GM23338 (cell line): ENCODE measurements around the gene CACNA1B. TPM values are rescaled to one million over a fixed set of nuclear protein-coding genes. Genes with fewer than 3 reads are reported as not detected.

Experiments used
- ATAC-seq: fragments of 200-7000 bp; cut with Tn5 transposase; 3 replicates; pipeline ENCODE4 v1.9.1; 2020
- DNase-seq: peaks from one replicate; pipeline ENCODE4 v3.0.0-alpha.2; 2015; ENCODE audit warnings: low spot score
- H2AFZ ChIP-seq: fragments of 200-600 bp; sonication (generic); 2 replicates; pipeline ENCODE4 v1.8.0; 2016; ENCODE audit warnings: antibody characterized with exemption, mild to moderate bottlenecking, moderate library complexity
- H3F3A ChIP-seq: fragments of 200-600 bp; sonication (generic); replicated peaks from 2 replicates; pipeline ENCODE4 v1.8.0; 2017; ENCODE audit warnings: antibody characterized with exemption, mixed run types, low read depth
- H3K27ac ChIP-seq: fragments of 200-600 bp; sonication (generic); 2 replicates; pipeline ENCODE4 v1.6.1; 2016; ENCODE audit warnings: low read depth
- H3K27me3 ChIP-seq: fragments of 200-600 bp; sonication (generic); 2 replicates; pipeline ENCODE4 v1.8.0; 2016; ENCODE audit warnings: mild to moderate bottlenecking, mixed run types, moderate library complexity; ENCODE audit not compliant: insufficient read depth
- H3K36me3 ChIP-seq: fragments of 200-600 bp; sonication (generic); 2 replicates; pipeline ENCODE4 v1.8.0; 2016; ENCODE audit warnings: mild to moderate bottlenecking; ENCODE audit not compliant: insufficient read depth
- H3K4me1 ChIP-seq: fragments of 200-600 bp; sonication (generic); 2 replicates; pipeline ENCODE4 v1.8.0; 2016; ENCODE audit warnings: mild to moderate bottlenecking, moderate library complexity; ENCODE audit not compliant: insufficient read depth
- H3K4me2 ChIP-seq: fragments of 200-600 bp; sonication (generic); 2 replicates; pipeline ENCODE4 v1.7.1; 2017; ENCODE audit warnings: mixed run types
- H3K4me3 ChIP-seq: fragments of 200-600 bp; sonication (generic); 2 replicates; pipeline ENCODE4 v1.6.1; 2016; ENCODE audit warnings: mixed run types
- H3K79me2 ChIP-seq: fragments of 200-600 bp; sonication (generic); replicated peaks from 2 replicates; pipeline ENCODE4 v1.8.0; 2017; ENCODE audit warnings: mild to moderate bottlenecking; ENCODE audit not compliant: insufficient read depth
- H3K9me2 ChIP-seq: fragments of 200-600 bp; sonication (generic); 2 replicates; pipeline ENCODE4 v1.8.0; 2017; ENCODE audit not compliant: insufficient read depth
- H4K20me1 ChIP-seq: fragments of 200-600 bp; sonication (generic); replicated peaks from 2 replicates; pipeline ENCODE4 v1.8.0; 2017; ENCODE audit warnings: mild to moderate bottlenecking; ENCODE audit not compliant: insufficient read depth
- H3K27ac Mint-ChIP-seq: 2 replicates; pipeline ENCODE4 v1.8.0; 2020; ENCODE audit warnings: inconsistent platforms, mild to moderate bottlenecking, moderate library complexity, mixed read lengths
- H3K27me3 Mint-ChIP-seq: 3 replicates; pipeline ENCODE4 v1.8.0; 2022; ENCODE audit warnings: low read depth, mild to moderate bottlenecking, moderate library complexity, mixed read lengths, inconsistent platforms; ENCODE audit not compliant: insufficient read depth, poor library complexity
- H3K36me3 Mint-ChIP-seq: 3 replicates; pipeline ENCODE4 v1.8.0; 2021; ENCODE audit warnings: low read depth, mild to moderate bottlenecking, inconsistent platforms, moderate library complexity, mixed read lengths
- H3K4me1 Mint-ChIP-seq: 3 replicates; pipeline ENCODE4 v1.8.0; 2020; ENCODE audit warnings: mild to moderate bottlenecking, inconsistent platforms, mixed read lengths
- H3K4me3 Mint-ChIP-seq: 3 replicates; pipeline ENCODE4 v1.8.0; 2021; ENCODE audit warnings: moderate library complexity, mild to moderate bottlenecking, inconsistent platforms, mixed read lengths
- H3K9me3 Mint-ChIP-seq: 3 replicates; pipeline ENCODE4 v1.8.0; 2020; ENCODE audit warnings: moderate library complexity, mild to moderate bottlenecking, inconsistent platforms, mixed read lengths
- CREB1 ChIP-seq: fragments of 250-450 bp; sonication (Bioruptor Pico); IDR thresholded peaks from 2 replicates; pipeline ENCODE4 v1.5.0; 2020; ENCODE audit warnings: low read depth, mild to moderate bottlenecking, moderate library complexity
- CTCF ChIP-seq, 2 experiments: fragments of 200-600 bp in 1 of 2; sonication (generic) in 1 of 2; conservative IDR thresholded peaks; 2 replicates each; pipeline versions ENCODE4 v1.5.1 to v1.6.1; 2016 to 2017; ENCODE audit warnings: antibody characterized with exemption in 2 of 2, low read depth in 2 of 2, mild to moderate bottlenecking in 2 of 2, moderate library complexity in 1 of 2
- ETS1 ChIP-seq: IDR thresholded peaks from 2 replicates; pipeline ENCODE4 v1.6.1; 2016; ENCODE audit warnings: antibody characterized with exemption
- EZH2 ChIP-seq: fragments of 200-600 bp; sonication (generic); IDR thresholded peaks from one replicate; pipeline ENCODE4 v1.8.0; 2017; ENCODE audit warnings: antibody characterized with exemption, mild to moderate bottlenecking, low read depth; ENCODE audit not compliant: unreplicated experiment
- JUNB ChIP-seq: IDR thresholded peaks from one replicate; pipeline ENCODE4 v1.6.1; 2016; ENCODE audit warnings: antibody characterized with exemption; ENCODE audit not compliant: unreplicated experiment
- NANOG ChIP-seq: IDR thresholded peaks from 2 replicates; pipeline ENCODE4 v1.6.1; 2016; ENCODE audit warnings: antibody characterized with exemption, borderline replicate concordance
- POLR2AphosphoS5 ChIP-seq: IDR thresholded peaks from 2 replicates; pipeline ENCODE4 v1.6.1; 2016; ENCODE audit warnings: antibody characterized with exemption, low read depth
- REST ChIP-seq: IDR thresholded peaks from one replicate; pipeline ENCODE4 v1.6.1; 2018; ENCODE audit warnings: antibody characterized with exemption; ENCODE audit not compliant: unreplicated experiment
- STAT1 ChIP-seq: IDR thresholded peaks from one replicate; pipeline ENCODE4 v1.6.1; 2016; ENCODE audit warnings: antibody characterized with exemption; ENCODE audit not compliant: unreplicated experiment
- ZNF114 ChIP-seq: fragments of 250-450 bp; sonication (Bioruptor Pico); IDR thresholded peaks from 2 replicates; pipeline ENCODE4 v1.5.0; 2020; ENCODE audit warnings: mild to moderate bottlenecking, moderate library complexity
- ZNF331 ChIP-seq: fragments of 250-450 bp; sonication (Bioruptor Pico); IDR thresholded peaks from 2 replicates; pipeline ENCODE4 v1.5.0; 2020; ENCODE audit warnings: low read depth, mild to moderate bottlenecking, moderate library complexity
- polyA plus RNA-seq: library from polyadenylated mRNA; unstranded; fragments of >200 nt; fragmentation: Nextera tagmentation; extraction: Ambion mirVana; gene quantifications from 2 replicates; pipeline ENCODE4 v1.2.1, GENCODE V29; 2016
- total RNA-seq: library from RNA; depleted of rRNA; stranded (reverse); fragments of >200 nt; shearing (Covaris generic); gene quantifications from 2 replicates; pipeline ENCODE4 v1.2.3, GENCODE V29; 2014

Gene CACNA1B
- total and polyA plus RNA-seq, 2 experiments from 2014 or later, result 1.1 to 10.4 TPM

GRCh38 chr9:137945581-137945980, 68.0 kb downstream of the CACNA1B start:
- H3K9me3 Mint-ChIP-seq, result no peaks in the 10 kb centered on the region; the same call in none of the 3 replicates

More at GRCh38 chr9:137945581-137945980, 68.0 kb downstream of the CACNA1B start:
- DNase-seq (peak; percentile 41), ATAC-seq (no peak)
- Histone ChIP-seq H3F3A (0 out of 2 replicates have a peak, but pooled peaks cover 3% of the 10 kb centered on the region), H4K20me1 (no peaks in the 10 kb centered on the region), H2AFZ (no peak overlapping the region), H3K27ac (no peak overlapping the region), H3K27me3 (no peaks in the 10 kb centered on the region), H3K79me2 (no peaks in the 10 kb centered on the region), H3K4me1 (no peaks in the 10 kb centered on the region), H3K4me2 (no peak overlapping the region), H3K4me3 (no peak overlapping the region), H3K36me3 (peaks cover 20% of the 10 kb centered on the region), H3K9me2 (no peaks in the 10 kb centered on the region)
- Mint-ChIP-seq H3K36me3 (peaks cover 72% of the 10 kb centered on the region), H3K27me3 (peaks cover 5% of the 10 kb centered on the region), H3K27ac (no peak overlapping the region), H3K4me1 (no peaks in the 10 kb centered on the region), H3K4me3 (no peak overlapping the region)
- no peak for TF ChIP-seq EZH2
- TF ChIP-seq JUNB, result no peak
- TF ChIP-seq NANOG, result no peak
- TF ChIP-seq POLR2AphosphoS5, result no peak
- no peak for TF ChIP-seq ZNF331 (CRISPR knock-in tag)
- no peak for TF ChIP-seq CREB1 (CRISPR knock-in tag)
- TF ChIP-seq REST, result no peak
- no peak for TF ChIP-seq ETS1
- no peak for TF ChIP-seq STAT1
- no peak for TF ChIP-seq ZNF114 (CRISPR knock-in tag)
- TF ChIP-seq CTCF (conservative IDR thresholded peaks at IDR 0.05; ENCODE audit: low read depth in 2 of 2), result no peak
